ENCODE results near the gene PACSIN2.

- TF ChIP-seq SMAD4 (CRISPR knock-in tag; IDR thresholded peaks at IDR 0.05) (no peak), CREB1 (CRISPR knock-in tag; IDR thresholded peaks at IDR 0.05) (no peak), CTCF (IDR thresholded peaks at IDR 0.05) (no peak), TEAD4 (CRISPR knock-in tag; IDR thresholded peaks at IDR 0.05) (no peak), ZNF423 (CRISPR knock-in tag; IDR thresholded peaks at IDR 0.05) (no peak), IRF1 (CRISPR knock-in tag; IDR thresholded peaks at IDR 0.05) (no peak), RELA (CRISPR knock-in tag; IDR thresholded peaks at IDR 0.05; ENCODE audit: borderline replicate concordance) (no peak), ZBTB21 (CRISPR knock-in tag; IDR thresholded peaks at IDR 0.05; ENCODE audit: borderline replicate concordance) (no peak), ARID4B (CRISPR knock-in tag; IDR thresholded peaks at IDR 0.05; ENCODE audit: borderline replicate concordance) (no peak), NFATC4 (CRISPR knock-in tag; IDR thresholded peaks at IDR 0.05) (no peak), TP53 (CRISPR knock-in tag; IDR thresholded peaks at IDR 0.05) (no peak)
These were observed 44.9 kb downstream of the PACSIN2 start for GRCh38 chr22:42970029-42970428.
